Epidermal melanocyte (primary cell): ENCODE data around the gene RABEP2.
"Not testable (repeated sequence)": the region's sequence is repeated elsewhere in the genome, so short reads cannot be mapped to it uniquely, and the experiment has no call there.

Source experiments
- DNase-seq: peaks from one replicate; pipeline ENCODE4 v3.0.0; 2011; ENCODE audit warnings: low spot score; ENCODE audit not compliant: insufficient read length

The RABEP2 gene, protein sequence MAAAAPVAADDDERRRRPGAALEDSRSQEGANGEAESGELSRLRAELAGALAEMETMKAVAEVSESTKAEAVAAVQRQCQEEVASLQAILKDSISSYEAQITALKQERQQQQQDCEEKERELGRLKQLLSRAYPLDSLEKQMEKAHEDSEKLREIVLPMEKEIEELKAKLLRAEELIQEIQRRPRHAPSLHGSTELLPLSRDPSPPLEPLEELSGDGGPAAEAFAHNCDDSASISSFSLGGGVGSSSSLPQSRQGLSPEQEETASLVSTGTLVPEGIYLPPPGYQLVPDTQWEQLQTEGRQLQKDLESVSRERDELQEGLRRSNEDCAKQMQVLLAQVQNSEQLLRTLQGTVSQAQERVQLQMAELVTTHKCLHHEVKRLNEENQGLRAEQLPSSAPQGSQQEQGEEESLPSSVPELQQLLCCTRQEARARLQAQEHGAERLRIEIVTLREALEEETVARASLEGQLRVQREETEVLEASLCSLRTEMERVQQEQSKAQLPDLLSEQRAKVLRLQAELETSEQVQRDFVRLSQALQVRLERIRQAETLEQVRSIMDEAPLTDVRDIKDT

DNA sequence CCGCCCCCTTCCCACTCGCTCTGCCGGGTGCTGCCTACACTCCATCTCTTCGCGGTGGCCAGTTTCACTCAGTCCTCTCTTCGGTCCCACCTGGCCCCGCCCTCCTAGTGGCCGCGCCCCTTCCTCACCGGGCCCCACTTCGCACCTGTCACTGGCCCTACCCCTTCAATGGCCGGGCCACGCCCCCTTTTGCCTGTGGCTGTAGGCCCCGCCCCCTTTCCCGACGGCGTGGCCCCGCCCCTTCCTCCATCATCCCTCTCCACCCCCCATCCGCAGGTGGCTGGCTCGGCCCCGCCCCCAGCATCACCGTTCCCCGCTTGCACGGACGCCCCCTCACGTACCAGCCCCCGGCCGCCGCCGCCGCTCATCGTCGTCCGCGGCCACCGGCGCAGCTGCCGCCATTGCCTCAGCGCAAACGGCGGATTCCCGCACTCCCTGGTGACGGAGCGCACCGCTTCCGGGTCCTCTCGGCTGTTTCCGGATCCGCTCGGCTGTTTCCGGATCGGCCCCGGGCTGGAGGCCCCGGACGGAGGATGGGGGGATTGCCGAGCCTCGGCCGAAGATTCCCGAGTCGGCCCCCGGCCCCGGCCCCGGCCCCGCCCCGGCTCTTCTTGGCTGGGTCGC lies at the start of gene RABEP2:
Gene RABEP2, minus strand, starts transcription at position 477 of the 624 bp plus-strand sequence. Its CDS starts 75 bp downstream, at position 402.
- DNase-seq, result peak; percentile 100

DNA sequence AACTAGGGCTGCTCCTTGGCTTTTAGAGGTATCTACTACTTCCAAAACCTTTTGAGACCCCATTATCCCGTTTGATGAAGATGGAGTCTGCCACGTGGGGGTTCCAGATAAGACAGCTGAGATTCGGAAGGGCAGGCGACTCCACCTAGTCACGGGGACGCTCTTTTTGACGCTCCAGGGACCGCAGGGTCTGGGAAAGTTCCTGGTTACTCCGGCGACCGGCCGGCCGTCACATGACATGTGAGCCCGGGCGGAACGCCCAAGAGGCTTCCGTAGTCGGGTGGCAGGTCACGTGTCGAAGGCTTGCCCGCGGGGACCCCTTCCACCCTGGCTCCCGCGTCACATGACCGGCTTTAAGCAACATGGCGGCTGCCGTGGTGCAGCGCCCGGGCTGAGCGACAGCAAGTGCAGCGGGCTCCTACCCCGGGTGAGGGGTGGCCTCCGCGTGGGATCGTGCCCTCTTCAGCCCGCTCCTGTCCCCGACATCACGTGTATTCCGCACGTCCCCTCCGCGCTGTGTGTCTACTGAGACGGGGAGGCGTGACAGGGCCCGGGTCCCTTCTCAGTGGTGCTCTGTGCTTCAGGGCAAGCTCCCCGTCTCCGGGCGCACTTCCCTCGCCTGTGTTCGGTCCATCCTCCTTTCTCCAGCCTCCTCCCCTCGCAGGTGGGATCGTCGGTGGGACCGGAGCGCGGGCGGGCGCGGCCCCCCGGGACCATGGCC lies 49.6 kb upstream of the RABEP2 start, which contains the start of gene SPNS1:
Gene SPNS1, plus strand, starts transcription at position 342 of the 721 bp plus-strand sequence. Its CDS starts 374 bp downstream, at position 716.
- peak; percentile 98 for DNase-seq

- DNase-seq, result peak; percentile 57
These were observed 49.0 kb upstream of the RABEP2 start for GRCh38 chr16:28974007-28974436.

- not testable (repeated sequence) for DNase-seq
These were observed 44.7 kb upstream of the RABEP2 start for GRCh38 chr16:28969696-28970095.

DNA sequence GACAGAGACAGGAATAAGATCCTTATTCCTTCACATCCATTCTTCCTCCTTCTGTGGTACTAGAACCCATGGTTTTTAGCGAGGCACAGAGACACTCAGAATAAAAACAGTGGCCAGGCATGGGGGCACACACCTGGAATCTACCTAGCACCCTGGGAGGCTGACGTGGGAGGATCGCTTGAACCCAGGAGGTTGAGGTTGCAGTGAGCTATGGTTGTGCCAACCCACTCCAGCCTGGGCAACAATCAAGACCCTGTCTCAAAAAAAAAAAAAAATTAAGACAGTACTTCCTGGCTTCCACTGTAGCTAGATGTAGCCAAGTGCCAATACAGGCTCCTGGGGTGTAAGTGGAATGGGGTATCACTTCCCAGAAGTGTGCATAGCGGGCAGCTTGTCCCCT lies 42.1 kb upstream of the RABEP2 start:
- no peak for DNase-seq

GRCh38 chr16:28964496-28964895 lies 39.5 kb upstream of the RABEP2 start:
- DNase-seq, result no peak

- no peak for DNase-seq
These were observed 39.0 kb upstream of the RABEP2 start for GRCh38 chr16:28964072-28964471.

DNA sequence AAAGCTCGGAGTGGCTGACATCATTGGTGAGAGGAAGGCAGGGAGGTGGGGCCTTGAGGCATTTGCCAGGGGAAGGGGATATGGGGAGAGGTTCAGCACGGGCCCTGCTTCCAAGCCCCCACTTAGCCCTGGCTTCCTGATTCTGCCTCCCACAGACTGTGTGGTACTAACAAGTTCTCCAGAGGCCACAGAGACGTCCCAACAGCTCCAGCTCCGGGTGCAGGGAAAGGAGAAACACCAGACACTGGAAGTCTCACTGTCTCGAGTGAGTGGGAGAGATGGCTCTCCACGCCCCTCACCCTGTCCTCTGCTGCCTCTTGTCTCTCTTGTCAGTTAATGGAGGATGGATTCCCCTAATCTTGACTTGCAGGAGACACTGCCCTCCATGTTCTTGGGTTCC lies 33.8 kb upstream of the RABEP2 start:
- no peak for DNase-seq

DNA sequence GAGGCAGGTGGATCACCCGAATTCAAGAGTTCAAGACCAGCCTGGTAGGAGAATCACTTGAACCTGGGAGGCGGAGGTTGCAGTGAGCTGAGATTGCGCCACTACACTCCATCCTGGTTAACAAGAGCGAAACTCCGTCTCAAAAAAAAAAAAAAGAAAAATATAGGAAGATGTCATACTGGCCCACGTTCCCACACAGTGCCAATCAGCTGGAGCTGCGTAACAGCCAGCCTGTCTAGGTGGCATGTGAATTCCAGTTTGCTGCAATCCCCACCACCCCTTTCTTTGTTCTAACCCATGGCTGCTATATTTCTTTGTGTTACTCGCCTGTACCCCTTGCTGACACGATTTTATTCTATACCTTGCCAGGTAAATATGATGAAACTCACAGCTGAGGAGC lies 33.2 kb upstream of the RABEP2 start:
- no peak for DNase-seq

- peak; percentile 17 for DNase-seq
These were observed 26.4 kb upstream of the RABEP2 start for GRCh38 chr16:28951410-28951943.

- peak; percentile 99 for DNase-seq
These were observed 25.8 kb upstream of the RABEP2 start, which contains the start of gene NFATC2IP for GRCh38 chr16:28950648-28951409. TSS of gene NFATC2IP (plus strand) at chr16:28950937. CDS start at chr16:28951012, 75 bp downstream.

- DNase-seq, result no peak
These were observed 21.6 kb upstream of the RABEP2 start for GRCh38 chr16:28946681-28947080.

DNA sequence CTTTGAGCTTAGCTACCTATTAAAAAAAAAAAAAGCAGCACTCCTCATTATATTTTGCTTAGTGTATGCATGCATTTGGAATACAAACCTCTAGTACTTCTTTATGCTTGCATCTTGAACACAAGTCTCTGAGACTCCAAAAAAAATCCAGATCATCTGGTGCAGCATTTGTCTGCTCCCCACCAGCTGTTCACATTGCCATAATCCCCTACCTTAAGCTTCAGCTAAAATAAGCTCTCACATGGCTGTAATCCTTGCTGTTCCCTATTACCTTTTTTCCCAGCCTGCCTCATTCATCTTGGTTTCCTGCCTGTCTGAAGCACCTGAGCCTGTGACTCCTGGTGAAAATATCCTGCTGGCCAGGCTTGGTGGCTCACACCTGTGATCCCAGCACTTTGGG lies 18.2 kb upstream of the RABEP2 start:
- DNase-seq, result no peak

DNA sequence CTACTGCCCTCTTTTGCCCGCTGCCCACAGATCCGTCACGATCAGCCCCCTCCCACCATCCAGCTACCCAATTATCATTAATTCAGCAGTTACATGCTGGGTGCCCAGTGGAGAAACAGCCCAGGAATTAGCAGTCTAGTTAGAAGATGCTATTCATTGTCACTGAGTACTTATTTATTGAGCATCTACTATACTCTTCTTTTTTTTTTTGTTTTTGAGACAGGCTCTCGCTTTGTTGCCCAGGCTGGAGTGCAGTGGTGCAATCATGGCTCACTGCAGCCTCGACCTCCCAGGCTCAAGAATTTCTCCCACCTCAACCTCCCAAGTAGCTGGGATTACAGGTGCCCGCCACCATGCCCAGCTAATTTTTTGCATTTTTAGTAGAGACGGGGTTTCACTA lies 14.8 kb upstream of the RABEP2 start:
- DNase-seq, result not testable (repeated sequence)

DNA sequence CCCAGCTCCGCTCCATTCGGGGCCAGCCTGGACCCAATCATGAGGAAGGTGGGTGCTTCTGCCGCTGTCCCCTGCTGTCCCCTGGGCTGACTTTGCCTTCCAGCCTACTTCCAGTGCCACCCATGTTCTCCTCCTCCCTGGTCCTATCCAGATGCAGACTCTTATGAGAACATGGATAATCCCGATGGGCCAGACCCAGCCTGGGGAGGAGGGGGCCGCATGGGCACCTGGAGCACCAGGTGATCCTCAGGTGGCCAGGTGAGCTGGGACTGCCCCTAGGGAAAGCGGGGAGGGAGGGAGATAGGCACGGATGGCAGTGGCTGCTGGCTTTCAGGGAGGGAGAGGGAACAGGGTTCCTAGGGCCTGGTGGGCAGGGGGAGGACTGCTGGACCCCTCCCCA lies 13.7 kb upstream of the RABEP2 start:
- DNase-seq, result no peak

- DNase-seq, result no peak
These were observed 12.3 kb upstream of the RABEP2 start for GRCh38 chr16:28937222-28937876.

- DNase-seq, result no peak
These were observed 11.7 kb upstream of the RABEP2 start for GRCh38 chr16:28936784-28937155.

- DNase-seq, result peak; percentile 48
These were observed 11.1 kb upstream of the RABEP2 start for GRCh38 chr16:28935924-28936783.

DNA sequence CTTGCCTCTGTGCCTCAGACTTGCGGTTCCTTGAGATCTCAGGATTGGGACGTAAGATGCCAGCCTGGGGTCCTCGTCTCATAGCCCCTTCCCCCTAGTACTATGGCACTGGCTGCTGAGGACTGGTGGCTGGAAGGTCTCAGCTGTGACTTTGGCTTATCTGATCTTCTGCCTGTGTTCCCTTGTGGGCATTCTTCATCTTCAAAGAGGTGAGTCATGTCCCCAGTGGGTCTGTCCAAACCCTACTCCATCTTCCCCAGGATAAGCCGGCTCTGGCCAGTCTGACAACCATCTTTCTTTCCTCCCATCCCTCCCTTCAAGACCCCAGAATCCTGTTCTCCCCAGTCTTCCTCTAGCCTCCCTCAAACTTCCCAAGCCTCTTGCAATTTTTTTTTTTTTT lies 10.3 kb upstream of the RABEP2 start:
- no peak for DNase-seq
